Measurements from ENCODE around the gene PTPRG.

DNA sequence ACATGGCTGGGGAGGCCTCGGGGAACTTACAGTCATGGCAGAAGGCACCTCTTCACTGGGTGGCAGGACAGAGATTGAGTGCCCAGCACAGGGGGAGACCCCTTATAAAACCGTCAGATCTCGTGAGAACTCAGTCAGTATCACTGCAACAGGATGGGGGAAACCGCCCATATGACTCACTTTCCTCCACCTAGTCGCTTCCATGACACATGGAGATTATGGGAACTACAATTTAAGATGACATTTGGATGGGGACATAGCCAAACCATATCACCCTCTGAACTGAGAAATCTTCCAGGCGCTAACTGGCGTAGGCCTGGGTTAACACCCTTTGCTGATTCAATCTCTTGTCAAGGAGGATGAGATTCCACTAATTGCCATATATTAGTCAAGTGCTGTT lies 419.7 kb downstream of the PTPRG start:
- no peak for TF ChIP-seq POLR2A (IDR thresholded peaks at IDR 0.05)
- TF ChIP-seq, protein P1, sequence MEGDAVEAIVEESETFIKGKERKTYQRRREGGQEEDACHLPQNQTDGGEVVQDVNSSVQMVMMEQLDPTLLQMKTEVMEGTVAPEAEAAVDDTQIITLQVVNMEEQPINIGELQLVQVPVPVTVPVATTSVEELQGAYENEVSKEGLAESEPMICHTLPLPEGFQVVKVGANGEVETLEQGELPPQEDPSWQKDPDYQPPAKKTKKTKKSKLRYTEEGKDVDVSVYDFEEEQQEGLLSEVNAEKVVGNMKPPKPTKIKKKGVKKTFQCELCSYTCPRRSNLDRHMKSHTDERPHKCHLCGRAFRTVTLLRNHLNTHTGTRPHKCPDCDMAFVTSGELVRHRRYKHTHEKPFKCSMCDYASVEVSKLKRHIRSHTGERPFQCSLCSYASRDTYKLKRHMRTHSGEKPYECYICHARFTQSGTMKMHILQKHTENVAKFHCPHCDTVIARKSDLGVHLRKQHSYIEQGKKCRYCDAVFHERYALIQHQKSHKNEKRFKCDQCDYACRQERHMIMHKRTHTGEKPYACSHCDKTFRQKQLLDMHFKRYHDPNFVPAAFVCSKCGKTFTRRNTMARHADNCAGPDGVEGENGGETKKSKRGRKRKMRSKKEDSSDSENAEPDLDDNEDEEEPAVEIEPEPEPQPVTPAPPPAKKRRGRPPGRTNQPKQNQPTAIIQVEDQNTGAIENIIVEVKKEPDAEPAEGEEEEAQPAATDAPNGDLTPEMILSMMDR (IDR thresholded peaks at IDR 0.05): no peak
- no peak for TF ChIP-seq EP300 (IDR thresholded peaks at IDR 0.05)

All from suprapubic skin (tissue), 3 donors.